Activated CD4-positive, CD25-positive, alpha-beta regulatory T cell treated with anti-CD3 and anti-CD28 coated beads, Interleukin-2, amount 50 U/mL, for 72 hours (primary cell): ENCODE results near the gene ADGRA1.
"Not testable (repeated sequence)": the region's sequence is repeated elsewhere in the genome, so short reads cannot be mapped to it uniquely, and the experiment has no call there.

Experiments
- DNase-seq: peaks from one replicate; pipeline ENCODE4 v3.0.0; 2021

Gene ADGRA1, protein sequence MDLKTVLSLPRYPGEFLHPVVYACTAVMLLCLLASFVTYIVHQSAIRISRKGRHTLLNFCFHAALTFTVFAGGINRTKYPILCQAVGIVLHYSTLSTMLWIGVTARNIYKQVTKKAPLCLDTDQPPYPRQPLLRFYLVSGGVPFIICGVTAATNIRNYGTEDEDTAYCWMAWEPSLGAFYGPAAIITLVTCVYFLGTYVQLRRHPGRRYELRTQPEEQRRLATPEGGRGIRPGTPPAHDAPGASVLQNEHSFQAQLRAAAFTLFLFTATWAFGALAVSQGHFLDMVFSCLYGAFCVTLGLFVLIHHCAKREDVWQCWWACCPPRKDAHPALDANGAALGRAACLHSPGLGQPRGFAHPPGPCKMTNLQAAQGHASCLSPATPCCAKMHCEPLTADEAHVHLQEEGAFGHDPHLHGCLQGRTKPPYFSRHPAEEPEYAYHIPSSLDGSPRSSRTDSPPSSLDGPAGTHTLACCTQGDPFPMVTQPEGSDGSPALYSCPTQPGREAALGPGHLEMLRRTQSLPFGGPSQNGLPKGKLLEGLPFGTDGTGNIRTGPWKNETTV

DNA sequence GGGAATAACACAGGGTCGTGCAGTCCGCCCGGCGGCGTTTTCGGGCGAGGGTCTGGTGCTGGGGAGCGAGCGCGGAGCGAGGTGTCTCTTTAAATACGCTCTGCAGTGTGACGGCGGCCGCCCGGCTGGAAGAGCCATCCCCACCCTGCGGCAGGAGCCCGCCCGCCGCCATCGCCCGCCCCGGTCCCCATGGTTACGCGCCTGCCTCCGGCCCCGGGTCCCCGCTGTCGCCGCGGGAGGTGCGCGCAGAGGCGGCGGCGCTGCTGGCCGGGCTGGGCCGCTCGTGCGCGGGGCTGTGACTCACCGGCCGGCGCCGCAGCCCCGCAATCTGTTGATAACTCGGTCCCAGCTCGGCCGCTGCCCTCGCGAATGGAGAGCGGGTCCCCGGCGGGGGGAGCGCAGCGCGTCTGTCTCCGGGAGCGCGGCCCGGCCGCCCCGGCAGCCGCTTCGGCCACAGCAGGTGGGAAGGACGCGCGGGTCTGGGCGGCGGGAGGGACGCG, at the start of gene ADGRA1:
Gene ADGRA1 (plus strand): TSS at position 246 of the 500 bp plus-strand sequence. CDS start 986 bp downstream, outside the sequence.
- no peak for DNase-seq

DNA sequence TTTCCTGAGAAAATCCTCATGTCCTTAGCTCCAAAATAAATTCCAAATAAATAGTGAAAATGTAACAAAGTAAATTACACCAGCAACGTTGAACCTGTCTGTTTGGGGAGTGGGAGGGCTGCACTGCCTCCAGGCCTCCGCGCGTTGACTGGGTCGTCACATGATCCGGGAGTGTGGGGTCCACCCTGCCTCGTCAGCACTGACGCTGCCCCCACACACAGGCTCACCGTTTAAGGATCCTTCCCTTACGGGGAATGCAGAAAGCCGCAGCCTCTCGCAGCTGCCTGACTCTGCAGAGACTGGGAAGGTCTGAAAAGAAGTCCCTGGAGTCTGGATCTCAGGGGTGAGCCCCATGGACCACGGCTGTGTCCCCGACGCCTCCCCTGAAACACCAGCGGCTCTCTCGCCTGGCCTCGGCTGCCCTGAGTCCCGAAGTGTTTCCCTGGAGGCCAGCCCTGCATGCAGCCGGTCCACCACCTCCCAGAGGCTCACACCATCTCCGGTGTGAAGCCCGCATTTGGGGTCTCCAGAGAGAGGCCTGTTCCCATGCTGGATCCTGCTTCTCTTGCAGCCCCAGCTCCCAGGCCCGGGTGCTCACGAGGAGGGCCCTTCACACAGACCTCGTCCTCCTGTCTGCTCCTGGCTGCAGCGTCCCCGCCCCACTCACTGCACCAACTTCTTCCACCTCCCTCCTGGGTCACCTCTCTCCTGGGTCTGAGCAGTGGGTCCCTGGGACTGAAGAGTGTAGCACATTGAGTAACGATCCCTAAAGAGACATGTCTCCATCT, 49.5 kb upstream of the ADGRA1 start:
- DNase-seq = no peak

DNA sequence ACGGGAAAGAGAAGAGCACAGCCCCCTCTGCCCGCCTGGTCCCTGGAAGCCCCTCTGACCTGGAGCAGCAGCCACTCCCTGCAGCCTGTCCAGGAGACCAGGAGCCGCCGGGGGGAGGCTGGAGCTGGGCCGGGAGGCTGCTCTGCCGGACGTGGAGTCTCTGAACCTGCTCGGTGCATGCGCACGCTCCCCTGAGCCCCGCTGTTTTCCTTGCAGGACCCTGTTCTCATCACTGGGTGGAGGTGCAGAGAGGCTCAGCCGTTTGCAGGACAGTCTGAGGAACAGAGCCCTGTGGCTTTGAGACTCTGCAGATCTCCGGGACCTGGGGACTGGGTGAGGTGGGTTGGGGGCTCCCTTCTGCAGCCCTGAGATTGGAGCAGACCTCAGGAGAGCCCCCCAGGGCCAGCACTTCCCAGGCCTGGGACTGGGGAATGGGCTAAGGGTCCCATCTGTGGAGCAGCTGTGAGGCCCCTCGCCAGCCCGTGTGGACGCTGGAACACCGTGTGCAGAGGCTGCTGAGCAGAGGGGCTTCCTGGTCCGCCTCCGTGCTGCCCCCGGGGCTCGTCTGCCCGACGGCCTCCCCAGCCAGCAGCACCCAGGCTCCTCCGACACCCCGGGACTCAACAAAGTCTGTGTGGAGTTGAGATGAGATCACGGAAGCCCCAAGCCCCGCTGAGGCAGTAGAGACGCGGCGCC, 48.5 kb upstream of the ADGRA1 start:
- no peak for DNase-seq

DNA sequence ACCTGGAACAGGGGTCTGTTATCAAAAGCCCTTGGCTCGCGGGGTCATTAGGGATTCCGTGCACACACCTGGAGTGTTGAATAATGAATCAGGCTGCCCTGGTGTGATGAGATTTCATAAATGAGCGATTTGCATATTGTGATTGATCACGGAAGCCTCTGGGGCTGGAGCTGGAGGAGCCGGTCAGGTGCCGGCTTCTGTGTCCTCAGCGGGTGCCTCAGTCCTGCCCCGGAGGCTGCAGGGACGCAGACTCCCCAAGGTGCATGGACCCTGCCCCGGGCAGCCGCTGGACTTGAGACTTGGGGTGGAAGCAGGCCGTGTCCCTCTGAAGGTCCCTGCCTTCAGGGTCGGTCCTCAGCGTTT, 47.9 kb upstream of the ADGRA1 start:
- DNase-seq = no peak

DNA sequence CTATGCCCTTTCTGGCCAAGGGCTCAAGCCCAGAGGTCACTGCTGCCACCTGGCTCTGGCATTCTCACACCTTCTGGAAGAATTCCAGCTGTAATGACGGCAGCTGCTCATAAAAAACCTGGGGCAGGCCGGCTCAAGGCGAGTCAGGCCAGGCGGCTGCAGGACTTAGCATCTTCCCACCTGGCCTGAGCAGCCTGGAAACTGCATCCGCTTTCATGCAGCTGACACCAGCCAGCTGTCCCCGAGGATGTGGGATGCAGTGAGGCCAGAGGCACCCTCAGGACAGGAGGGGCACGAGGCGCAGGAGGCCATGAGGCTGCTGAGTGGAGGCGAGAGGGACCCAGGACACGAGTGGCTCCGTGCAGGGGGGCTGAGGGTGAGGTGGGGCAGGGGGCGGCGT, 47.5 kb upstream of the ADGRA1 start:
- DNase-seq = no peak

DNA sequence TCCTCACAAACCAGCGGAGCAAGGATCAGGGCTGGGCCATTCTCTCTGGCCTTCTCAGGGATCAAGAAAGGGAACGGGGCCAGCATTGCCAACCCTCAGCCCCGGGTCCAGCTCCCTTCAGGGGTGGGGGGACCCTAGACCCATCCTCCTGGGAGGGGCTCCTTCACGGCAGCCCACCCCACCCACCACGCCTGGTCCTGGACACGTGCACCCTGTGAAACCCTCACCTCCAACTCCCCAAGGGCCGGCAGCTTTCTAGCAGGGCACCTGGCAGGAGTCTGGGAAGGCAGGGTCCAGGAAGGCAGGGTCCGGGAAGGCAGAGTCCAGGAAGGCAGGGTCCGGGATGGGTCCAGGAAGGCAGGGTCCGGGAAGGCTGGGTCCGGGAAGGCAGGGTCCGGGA, 46.6 kb upstream of the ADGRA1 start:
- DNase-seq = no peak

DNA sequence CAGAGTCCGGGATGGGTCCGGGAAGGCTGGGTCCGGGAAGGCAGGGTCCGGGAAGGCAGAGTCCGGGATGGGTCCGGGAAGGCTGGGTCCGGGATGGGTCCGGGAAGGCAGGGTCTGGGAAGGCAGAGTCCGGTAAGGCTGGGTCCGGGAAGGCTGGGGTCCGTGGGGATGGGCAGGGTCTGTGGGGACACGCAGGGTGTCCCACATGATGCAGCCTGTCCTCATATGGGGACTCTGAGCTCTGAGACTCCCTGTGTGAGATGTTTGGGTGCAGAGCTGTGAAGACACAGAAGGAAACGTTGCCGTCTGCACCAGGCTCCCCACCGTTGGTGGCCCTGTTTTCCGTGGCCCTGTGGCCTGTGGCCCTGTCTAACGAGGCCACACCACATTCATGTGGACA, 45.7 kb upstream of the ADGRA1 start:
- DNase-seq = no peak

DNA sequence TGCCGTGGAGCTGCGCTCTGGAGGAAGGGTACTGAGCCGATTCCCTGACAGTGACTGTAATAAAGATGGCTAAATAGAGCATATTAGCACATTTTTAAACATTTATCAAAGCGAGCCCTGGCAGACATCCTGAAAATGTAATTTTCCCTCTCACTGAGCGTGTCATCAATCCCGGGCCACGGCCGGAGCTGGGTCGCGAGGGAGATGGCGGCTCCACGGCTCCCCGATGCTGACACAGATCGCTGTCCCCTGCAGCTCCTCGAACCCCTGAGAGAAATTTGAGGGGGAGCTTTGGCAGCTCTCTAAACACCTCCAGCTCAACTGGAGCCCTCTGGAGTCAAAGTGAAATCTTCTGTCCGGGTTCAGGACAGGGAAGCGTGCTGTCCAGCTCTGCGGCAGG, 44.9 kb upstream of the ADGRA1 start:
- DNase-seq = no peak

DNA sequence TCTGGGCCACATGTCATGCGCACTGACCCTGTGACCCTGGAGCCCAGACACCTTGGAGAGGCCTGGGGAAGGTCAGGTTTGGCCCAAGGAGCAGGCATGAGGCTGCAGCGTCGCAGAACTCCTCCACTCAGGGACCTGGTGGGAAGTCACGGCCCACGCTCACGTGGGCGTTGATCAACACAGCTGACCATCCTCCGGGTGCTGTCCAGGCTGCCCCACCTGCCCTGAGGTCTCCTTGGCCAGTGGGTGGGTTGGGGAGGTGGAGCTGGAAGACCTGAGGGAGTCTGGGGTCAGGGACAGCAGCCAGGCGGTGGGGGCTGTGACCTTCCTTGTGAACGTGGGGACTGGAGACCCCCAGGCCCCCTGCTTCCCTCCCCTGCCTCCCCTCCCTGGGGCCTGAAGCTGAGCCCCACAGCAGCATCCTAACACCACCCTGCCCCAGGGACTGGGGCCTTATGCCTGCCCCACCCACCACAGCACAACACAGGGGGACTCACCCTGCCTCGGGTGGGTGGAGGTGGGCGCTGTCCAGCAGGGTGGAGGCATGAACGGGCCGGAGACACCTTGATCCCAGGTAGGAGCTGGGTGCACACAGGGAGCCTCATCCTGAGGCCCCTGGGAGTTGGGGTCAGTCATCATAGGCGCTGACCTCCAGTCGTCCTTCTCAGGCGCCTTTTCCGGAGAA, 44.0 kb upstream of the ADGRA1 start:
- no peak for DNase-seq

DNA sequence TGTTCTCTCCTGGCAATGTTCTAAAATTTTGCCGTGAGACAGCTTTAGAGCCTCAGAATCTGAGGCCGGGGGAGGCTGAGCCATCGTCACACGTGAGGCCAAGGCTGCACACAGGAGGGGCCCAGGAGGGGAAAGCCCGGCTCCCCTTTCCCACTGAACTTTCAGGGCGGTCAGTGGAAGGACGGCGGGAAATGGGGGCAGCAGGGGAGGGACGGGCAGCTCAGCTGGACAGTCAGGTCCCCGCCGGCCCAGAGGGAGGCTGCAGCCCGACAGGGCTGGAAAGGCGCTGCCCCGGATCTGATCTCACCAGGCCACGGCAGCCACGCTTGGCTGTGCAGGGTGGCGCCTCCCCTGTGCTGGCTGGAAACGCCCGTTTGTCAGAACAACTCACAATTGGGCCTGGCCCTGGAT, 43.3 kb upstream of the ADGRA1 start:
- no peak for DNase-seq

DNA sequence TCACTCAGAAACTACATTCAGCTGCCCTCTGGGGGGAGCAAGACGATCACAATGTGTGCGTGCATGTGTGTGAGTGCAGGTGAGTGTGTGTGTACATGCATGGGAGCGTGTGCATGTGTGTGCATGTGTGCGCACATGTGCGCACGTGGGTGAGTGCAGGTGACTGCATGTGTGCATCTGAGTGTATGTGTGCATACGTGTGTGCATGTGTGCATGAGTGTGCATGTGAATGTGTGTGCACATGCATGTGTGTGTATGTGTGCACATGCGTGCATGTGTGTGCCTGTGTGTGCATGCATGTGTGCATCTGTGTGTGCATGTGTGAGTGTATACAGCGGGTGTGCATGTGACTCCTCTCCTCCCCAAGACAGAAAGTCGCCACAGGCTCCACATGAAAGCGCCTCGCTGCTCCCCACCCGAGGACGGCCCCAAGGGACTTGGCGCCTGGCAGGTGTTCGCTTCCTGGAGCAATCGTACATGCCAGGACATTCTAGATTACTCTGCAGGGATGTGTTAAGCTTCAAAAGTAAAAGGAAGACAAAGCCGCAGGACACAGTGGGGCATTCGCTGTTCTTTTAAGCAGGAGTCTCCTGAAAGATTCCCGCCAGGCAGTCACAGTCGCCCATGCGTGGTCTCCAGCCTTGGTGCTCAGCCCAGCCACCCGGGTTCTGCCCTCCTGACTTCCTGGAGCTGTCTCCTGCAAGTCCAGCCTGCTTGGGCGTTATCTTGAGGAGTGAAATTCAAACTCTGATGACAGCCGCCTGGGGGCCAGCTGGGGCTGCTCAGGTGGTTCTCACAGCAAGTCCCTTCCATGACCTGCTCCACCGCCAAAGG, 42.0 kb upstream of the ADGRA1 start:
- DNase-seq = no peak

DNA sequence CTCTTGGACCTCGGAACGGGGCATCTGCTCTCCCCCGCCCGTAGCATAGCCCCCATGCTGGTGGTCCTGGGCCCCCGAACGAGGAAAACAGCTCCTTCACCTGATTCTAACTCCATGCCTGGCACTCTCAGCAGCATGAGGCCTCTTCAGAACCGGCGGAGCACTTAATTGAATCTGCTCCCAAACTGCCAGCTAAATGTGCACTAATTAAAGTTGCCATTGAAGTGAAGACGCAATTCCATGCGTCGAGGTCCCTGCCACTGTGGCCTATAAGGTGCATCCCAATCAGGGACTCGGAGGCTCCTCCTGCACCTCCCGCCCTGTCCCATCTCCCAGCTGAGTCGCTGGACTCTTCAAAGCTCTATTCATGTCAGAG, 41.3 kb upstream of the ADGRA1 start:
- no peak for DNase-seq

DNA sequence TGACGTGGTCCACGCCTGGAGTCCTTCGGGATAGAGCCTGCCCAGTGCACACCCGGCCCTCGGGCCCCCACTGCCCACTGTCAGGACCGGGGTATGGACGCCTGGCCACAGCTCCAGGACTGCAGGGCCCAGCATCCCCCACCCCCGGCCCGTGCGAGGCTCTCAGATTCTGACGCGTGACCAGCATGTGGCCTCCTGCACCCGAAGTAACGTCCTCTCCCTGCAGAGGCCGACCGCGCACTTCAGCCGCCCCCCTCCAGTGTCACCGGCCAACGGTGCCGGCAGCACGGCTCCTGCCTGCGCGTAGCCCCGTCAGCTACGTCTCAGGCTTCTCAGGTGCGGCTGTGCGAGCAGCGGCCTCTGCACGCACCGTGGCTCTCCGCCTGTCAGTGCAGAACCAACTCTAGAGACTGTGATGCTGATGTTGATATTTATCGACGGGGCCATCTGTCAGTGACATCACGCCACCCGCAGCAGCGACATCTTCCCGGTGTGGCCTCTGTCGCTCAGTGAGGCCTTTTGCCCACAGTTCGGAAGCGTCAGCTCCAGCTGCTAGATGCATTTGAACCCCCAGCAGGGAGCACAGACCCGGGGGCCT, 40.1 kb upstream of the ADGRA1 start:
- no peak for DNase-seq

DNA sequence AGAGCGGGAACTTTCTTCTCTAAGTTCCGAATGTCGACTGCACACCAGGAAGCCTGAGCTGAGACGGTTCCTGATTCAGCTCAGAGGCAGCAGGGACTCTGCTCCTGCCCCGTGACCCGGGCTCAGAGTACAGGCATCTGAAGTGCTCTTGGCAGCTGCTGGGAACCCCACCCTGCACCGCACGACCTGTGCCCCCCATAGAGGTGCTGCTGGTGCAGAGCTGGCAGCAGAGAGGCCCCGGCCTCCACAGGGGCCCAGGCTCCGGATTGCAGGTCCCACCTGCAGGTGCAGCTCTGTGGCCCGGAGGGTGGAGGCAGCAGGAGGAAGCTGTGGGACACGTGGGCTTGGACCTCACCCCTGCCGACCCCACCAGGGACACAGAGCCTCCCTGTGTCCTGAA, 39.5 kb upstream of the ADGRA1 start:
- DNase-seq = no peak

DNA sequence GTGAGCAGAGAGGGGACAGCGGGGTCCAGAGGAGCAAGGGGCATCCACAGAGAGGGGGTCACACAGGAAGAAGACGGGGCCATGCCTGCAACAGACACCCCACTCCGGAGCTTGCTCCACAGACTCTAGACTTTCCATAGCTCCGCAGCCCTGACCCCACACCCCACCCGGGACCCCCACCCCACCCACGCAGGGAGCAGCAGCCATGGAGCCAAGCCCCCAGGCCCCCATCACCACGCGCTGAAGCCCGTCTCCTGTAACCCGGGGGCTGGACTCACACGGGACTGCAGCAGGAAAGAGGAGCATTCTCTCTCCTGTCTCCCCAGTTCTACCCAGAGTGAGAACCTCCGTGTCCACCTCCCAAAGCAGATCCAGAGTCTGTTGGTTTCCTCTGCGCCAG, 38.8 kb upstream of the ADGRA1 start:
- no peak for DNase-seq

DNA sequence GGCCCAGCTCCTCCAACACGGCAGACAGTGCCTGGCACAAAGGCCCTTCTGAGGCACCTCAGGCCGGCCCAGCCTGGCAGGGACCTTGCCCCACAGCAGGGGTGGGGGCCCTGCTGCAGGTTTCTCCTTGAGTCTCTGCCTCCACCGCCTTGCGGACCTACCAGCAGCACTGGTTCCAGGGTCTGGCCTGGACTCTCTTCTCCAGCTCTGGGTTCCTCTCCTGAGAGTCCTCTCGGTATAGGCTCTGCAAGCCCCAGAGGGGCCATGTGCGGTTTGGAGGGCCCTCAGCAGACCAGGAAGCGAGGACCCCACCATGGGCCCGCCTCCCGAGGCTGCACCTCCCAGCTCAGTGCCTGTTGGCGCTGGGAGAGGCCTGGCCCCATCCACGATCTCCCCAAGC, 38.1 kb upstream of the ADGRA1 start:
- DNase-seq = no peak

DNA sequence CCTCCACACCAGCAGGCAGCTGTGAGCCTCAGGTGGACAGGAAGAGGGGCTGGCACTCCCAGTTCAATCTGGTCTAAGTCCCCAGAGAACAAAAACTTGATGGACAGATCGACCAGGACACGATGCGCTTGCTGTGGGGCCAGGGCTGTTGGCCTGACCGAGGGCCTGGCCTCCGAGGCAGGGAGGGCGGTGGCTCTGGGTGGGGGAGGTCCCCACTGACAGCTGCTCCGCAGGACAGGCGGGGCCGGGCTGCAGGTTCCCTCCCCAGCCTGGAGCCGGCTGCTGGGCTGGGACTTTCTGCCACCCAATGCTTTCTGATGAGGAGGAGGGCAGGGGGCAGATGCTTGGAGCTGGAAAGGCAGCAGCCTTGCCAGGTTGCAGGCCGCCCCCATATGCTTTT, 37.4 kb upstream of the ADGRA1 start:
- DNase-seq = no peak

DNA sequence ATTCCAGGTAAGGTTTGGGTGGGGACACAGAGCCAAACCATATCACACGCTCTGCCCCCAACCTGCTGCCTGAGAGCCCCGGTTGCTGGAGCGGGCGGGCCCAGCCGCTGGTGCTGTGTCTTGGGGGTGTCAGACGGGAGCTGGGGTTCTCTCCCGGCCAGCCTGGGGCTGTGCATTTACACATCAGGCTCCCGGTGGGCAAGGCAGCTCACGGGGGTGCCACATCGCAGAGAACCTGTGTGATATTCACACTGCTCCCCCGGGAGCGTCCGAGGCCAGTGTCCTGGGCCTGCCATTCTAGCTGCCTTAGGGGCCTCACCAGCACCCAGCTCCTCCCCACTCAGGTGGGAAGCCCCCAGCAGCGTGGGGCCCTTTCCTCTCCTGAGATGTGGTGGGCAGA, 35.6 kb upstream of the ADGRA1 start:
- DNase-seq = no peak

DNA sequence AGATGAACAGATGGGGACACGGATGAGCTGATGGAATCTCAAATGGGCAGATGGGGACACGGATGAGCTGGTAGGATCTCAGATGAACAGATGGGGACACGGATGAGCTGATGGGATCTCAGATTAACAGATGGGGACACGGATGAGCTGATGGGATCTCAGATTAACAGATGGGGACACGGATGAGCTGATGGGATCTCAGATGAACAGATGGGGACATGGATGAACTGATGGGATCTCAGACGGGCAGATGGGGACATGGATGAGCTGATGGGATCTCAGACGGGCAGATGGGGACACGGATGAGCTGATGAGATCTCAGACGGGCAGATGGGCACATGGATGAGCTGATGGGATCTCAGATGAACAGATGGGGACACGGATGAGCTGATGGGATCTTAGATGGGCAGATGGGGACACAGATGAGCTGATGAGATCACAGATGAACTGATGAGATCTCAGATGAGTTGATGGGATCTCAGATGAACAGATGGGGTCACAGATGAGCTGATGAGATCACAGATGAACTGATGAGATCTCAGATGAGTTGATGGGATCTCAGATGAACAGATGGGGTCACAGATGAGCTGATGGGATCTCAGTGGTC, 34.1 kb upstream of the ADGRA1 start:
- DNase-seq = not testable (repeated sequence)

DNA sequence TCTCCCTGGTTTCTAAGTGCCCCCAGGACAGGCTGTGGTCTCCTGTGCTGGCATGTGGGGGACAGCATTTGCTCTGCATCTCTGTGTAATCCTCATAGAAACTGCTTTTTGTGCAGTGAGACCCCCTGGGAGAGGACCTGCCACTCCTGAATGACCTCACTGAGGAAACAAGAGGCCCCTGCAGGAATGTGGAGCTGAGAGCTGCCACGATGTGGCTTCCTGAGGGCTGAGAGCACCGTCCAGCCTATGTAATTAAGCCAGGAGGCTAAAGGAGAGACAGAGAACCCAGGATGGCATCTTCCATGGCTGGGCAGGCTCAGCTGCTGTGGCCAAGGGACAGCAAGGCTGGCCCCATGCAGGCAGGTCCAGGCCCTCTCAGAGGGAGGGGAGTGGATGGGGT, 32.3 kb upstream of the ADGRA1 start:
- no peak for DNase-seq

DNA sequence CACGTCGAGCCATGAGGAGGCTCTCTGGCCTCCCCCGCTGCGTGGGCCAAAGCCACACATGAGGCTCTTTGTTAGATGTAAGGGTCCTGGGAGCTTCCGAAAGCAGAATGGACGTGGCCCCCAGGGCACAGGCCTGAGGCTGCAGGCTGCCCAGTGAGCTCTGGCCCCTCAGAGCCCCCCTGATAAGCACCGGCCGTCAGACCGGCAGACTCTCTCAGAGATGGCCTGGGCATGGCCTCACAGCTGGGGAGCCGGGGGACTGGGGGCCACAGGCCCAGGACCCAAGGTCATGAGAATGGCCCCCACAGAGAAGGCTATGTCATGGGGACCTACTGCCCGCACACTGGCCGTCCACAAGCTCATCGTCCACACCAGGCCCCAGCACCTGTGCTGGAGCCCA, 31.7 kb upstream of the ADGRA1 start:
- DNase-seq = no peak
